Esophagus squamous epithelium (tissue), 4 donors: ENCODE data around the gene HBEGF.

ENCODE experiments used
- POLR2A ChIP-seq, 4 donors: fragments of 450-650 bp; IDR thresholded peaks; one replicate each; pipeline ENCODE4 v1.6.1; 2017; ENCODE audit warnings: antibody characterized with exemption in 4 of 4, mild to moderate bottlenecking in 4 of 4, moderate library complexity in 3 of 4
- TF ChIP-seq, protein P1 (sequence below), 6 experiments: fragments of 450-650 bp in 4 of 6; fragments of 200-600 bp in 2 of 6; sonication (generic) in 2 of 6; IDR thresholded peaks; one replicate each; pipeline ENCODE4 v1.5.1; 2016 to 2019; ENCODE audit warnings: antibody characterized with exemption in 6 of 6, mild to moderate bottlenecking in 4 of 6, moderate library complexity in 4 of 6

DNA sequence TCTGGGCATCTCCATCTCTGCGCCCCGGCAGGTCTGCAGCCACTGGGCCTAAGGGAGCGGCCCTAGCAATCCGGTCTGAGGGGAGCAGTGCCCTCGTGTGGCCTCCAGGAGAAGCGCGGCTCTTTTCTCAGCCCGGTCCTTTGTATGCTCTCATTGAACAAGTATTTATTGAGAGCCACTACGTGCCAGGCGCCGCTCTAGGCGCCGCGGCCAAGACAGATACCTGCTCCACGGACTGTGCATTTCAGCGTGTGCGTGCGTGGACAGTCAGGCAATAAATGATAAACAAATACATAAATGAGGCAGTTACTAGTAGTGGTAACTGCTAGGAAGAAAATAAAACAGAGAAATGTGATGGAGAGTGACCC is 11.3 kb upstream of the HBEGF start:
- TF ChIP-seq POLR2A (IDR thresholded peaks at IDR 0.05) = no peak
- TF ChIP-seq, protein P1, sequence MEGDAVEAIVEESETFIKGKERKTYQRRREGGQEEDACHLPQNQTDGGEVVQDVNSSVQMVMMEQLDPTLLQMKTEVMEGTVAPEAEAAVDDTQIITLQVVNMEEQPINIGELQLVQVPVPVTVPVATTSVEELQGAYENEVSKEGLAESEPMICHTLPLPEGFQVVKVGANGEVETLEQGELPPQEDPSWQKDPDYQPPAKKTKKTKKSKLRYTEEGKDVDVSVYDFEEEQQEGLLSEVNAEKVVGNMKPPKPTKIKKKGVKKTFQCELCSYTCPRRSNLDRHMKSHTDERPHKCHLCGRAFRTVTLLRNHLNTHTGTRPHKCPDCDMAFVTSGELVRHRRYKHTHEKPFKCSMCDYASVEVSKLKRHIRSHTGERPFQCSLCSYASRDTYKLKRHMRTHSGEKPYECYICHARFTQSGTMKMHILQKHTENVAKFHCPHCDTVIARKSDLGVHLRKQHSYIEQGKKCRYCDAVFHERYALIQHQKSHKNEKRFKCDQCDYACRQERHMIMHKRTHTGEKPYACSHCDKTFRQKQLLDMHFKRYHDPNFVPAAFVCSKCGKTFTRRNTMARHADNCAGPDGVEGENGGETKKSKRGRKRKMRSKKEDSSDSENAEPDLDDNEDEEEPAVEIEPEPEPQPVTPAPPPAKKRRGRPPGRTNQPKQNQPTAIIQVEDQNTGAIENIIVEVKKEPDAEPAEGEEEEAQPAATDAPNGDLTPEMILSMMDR (IDR thresholded peaks at IDR 0.05) = peak; percentile 78 to 94 (median 90)
